ENCODE results near the gene NPR2. TPM values are rescaled to one million over a fixed set of nuclear protein-coding genes. Genes with fewer than 3 reads are reported as not detected.

The NPR2 gene
- total RNA-seq, 1 experiment from 2014 or later: 40.5 TPM

GRCh38 chr9:35812025-35812602 lies 20.7 kb downstream of the NPR2 start, which contains the start of gene SPAG8:
SPAG8 (minus strand) TSS chr9:35812262; CDS start chr9:35812147, 115 bp downstream.
- Histone ChIP-seq H3K9me3 (no peaks in the 10 kb centered on the region), H3K4me1 (peaks cover 20% of the 10 kb centered on the region), H3K36me3 (ENCODE audit: control insufficient read depth, insufficient read depth, low read length) (no peaks in the 10 kb centered on the region), H3K27me3 (replicated peaks; ENCODE audit: control insufficient read depth, insufficient read depth, low read length) (no peaks in the 10 kb centered on the region), H3K4me3 (ENCODE audit: low read depth, low read length) (peak within 1 kb of the TSS; percentile 26)
- H3K36me3 Mint-ChIP-seq (ENCODE audit: insufficient read depth, unreplicated experiment): peaks cover 24% of the 10 kb centered on the region
- H3K4me3 Mint-ChIP-seq (ENCODE audit: unreplicated experiment): peak within 1 kb of the TSS; percentile 93
- POLR2A ChIA-PET: interaction anchor here (0.6 to 1.5 kb wide), 4 partner anchors 11 to 380 kb away, joined by 3 to 4 read pairs (median 4); no protein-coding TSS in a partner anchor
- peaks cover 14% of the 10 kb centered on the region for H3K4me1 Mint-ChIP-seq (ENCODE audit: low read depth, unreplicated experiment)
- CTCF ChIA-PET: interaction anchor here (0.8 to 4.6 kb wide), 5 partner anchors 14 to 76 kb away, joined by 3 to 77 read pairs (median 3); no protein-coding TSS in a partner anchor
- peak within 1 kb of the TSS; percentile 78 for H3K27ac Mint-ChIP-seq (ENCODE audit: unreplicated experiment)
- DNase-seq: peak; percentile 91 to 95
- no TSS peak for BruUV-seq (replicated peaks)
- H3K9me3 Mint-ChIP-seq (ENCODE audit: unreplicated experiment): no peaks in the 10 kb centered on the region
- intact Hi-C loops (cut with micrococcal nuclease; ENCODE audit: unreplicated experiment): no loop called here
- no peak for TF ChIP-seq CTCF (IDR thresholded peaks at IDR 0.05; ENCODE audit: insufficient read depth in 1 of 2, low read depth in 1 of 2, low read length in 1 of 2, severe bottlenecking in 1 of 2, unreplicated experiment in 1 of 2)
- no peaks in the 10 kb centered on the region for H3K27me3 Mint-ChIP-seq (ENCODE audit: insufficient read depth, unreplicated experiment)

GRCh38 chr9:35813434-35814105 lies 22.2 kb downstream of the NPR2 start:
- intact Hi-C loops (cut with micrococcal nuclease; ENCODE audit: unreplicated experiment): loop anchor here (1.0 to 2.0 kb wide), 2 partner anchors 23 to 155 kb away; partner anchors contain the start of genes CCDC107 and RMRP
- Mint-ChIP-seq H3K27me3 (ENCODE audit: insufficient read depth, unreplicated experiment) (no peaks in the 10 kb centered on the region), H3K9me3 (ENCODE audit: unreplicated experiment) (no peaks in the 10 kb centered on the region), H3K27ac (ENCODE audit: unreplicated experiment) (peak overlapping the region; percentile 93), H3K36me3 (ENCODE audit: insufficient read depth, unreplicated experiment) (peaks cover 24% of the 10 kb centered on the region), H3K4me3 (ENCODE audit: unreplicated experiment) (peak overlapping the region; percentile 93), H3K4me1 (ENCODE audit: low read depth, unreplicated experiment) (peaks cover 14% of the 10 kb centered on the region)
- POLR2A ChIA-PET: interaction anchor here (0.6 to 1.2 kb wide), 5 partner anchors 12 to 1635 kb away, joined by 3 to 5 read pairs (median 4); partner anchors contain the start of genes CREB3, FAM221B, TLN1 and TMEM8B
- Histone ChIP-seq H3K27me3 (replicated peaks; ENCODE audit: control insufficient read depth, insufficient read depth, low read length) (no peaks in the 10 kb centered on the region), H3K36me3 (ENCODE audit: control insufficient read depth, insufficient read depth, low read length) (no peaks in the 10 kb centered on the region), H3K4me3 (ENCODE audit: low read depth, low read length) (peak overlapping the region; percentile 79), H3K9me3 (no peaks in the 10 kb centered on the region), H3K4me1 (peaks cover 20% of the 10 kb centered on the region)
- CTCF ChIA-PET: interaction anchor here (0.5 to 4.6 kb wide), 13 partner anchors 9 to 210 kb away, joined by 3 to 77 read pairs (median 6); partner anchors contain the start of genes FAM221B and TMEM8B
- peak; percentile 47 to 63 for TF ChIP-seq CTCF (IDR thresholded peaks at IDR 0.05; ENCODE audit: insufficient read depth in 1 of 2, low read depth in 1 of 2, low read length in 1 of 2, severe bottlenecking in 1 of 2, unreplicated experiment in 1 of 2)
- BruUV-seq (replicated peaks): TSS peak; percentile 73
- DNase-seq: peak; percentile 49 to 64

Measured in Caco-2 (cell line).